GM15510 (cell line): ENCODE data around the gene P4HA3.

Experiments
- POLR2A ChIP-seq: IDR thresholded peaks from 3 replicates; pipeline ENCODE4 v1.6.1; 2011; ENCODE audit warnings: borderline replicate concordance; ENCODE audit not compliant: insufficient read length; ENCODE audit errors: extremely low read depth

The P4HA3 gene

DNA sequence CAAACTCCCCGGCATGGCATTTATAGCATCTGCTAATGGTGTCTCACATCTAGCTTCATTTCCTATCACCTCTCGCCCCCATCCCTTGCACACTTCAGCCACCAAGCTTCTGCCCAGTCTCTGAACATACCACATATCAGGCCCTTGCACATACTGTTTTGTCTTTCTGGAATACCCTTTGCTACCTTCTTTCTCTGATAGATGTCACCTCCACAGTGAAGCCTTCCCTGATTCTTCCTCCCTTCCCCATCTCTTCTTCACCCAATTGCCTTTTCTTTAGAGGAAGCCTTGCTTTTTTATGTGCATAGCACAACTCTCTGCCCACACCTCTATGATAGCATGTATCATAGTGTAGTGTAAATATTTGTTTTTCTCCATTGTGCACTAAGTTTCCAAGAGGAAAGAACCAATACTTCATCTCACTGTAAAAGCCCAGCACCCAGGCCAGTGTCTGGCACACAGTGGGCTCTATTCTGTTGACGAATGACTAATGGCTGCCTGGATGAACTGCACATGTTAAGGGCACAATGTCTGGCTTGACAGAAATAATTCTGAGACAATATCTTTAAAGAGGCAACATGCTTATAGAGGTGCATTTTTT, 27.8 kb downstream of the P4HA3 start:
- TF ChIP-seq POLR2A = no peak

DNA sequence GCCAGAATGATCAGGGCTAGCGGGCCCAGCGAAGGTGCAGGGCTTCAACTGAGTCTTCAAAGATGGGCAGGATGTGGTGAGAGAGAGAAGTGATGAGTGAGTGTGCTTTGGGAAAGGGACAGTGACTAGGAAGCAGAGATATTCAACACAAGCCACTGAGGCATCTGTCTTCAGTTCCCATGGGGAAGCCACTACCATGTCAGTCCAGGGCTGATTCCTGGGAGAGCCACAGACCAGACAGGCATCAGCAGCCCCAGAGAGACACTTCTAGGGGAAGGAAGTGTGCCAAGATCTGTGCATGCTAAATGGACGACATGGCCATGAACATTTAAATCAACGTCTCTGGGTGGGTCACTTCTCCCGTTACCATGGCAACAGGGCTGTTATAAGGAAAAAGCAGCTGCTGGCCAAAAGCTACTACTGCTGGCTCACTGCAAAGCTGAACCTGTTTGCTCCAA, 28.5 kb downstream of the P4HA3 start:
- TF ChIP-seq POLR2A = no peak

DNA sequence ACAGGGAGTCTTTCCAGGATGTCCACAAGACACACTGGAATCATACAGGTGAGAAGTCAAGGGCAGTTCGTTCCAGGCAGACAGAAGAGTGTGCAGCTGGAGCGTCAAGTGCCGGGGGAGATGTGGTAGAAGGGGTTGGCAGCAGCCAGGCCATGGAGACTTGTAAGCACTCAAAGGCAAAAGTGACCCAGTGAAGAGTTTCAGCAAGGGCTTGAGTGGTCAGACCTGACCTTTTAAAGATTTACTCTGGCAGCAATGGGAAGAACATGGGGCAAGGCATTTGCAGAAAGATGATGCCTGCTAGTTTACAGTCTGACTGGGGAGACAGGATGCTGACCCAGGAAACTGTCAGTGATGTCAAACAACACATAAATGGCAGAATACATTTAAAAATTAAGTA, 29.0 kb downstream of the P4HA3 start:
- TF ChIP-seq POLR2A = no peak

DNA sequence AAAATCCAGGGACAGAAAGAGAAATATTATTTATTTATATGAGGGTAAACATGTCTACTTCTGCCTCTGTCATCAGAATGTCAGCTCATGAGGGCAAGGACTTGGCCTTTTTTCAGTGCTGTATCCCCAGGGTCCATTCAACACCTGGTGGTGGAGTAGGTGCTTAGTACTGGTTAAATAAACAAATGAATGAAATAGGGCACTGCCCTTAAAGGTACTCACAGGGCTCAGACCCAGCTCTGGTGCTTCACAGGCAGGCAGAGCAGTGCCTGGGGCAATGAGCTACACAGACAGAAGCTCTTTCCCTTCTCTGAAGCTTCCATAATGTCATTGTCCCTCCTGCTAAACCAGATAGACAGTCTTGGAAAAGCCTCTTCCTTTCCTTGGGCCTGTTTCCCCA, 30.9 kb downstream of the P4HA3 start:
- no peak for TF ChIP-seq POLR2A

DNA sequence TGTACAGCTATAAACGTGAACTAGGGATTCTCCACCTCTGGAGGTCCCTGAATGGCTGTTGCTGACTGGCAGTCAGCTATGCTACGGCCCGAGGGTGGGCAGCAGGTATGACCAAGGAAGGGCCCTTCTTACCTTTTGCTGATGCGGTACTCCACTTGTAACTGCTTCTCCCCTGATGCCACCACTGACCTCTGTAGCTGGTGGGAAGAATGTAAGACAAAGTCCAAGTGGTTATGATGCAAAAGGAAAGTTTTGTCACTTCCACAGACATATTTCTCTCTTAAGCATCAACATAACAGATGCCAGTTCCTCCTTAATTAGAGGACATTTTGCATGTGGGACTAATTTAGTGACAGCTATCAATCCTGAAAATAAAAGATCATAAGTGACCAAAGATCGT, 32.2 kb downstream of the P4HA3 start:
- no peak for TF ChIP-seq POLR2A

DNA sequence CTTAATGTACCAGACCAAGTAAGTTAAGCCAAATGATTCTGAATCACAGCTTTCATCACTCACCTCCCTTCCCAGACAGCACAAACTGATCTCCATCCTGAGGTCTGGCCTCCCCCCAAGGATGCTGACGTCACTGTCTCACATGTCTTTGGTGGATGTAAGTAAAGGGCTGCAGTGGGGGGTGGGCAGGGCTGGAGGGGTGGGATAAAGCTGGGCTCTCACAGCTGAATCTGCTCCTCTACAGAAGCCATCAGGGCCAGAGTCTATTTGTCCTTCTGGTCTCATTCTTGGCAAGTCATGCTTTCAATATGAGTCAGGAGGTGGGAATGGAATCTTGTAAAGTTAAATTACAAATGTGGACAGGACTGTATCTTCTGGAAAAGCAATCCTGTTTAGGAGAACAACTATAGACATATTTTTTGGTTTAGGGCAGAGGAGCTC, 32.7 kb downstream of the P4HA3 start:
- no peak for TF ChIP-seq POLR2A

DNA sequence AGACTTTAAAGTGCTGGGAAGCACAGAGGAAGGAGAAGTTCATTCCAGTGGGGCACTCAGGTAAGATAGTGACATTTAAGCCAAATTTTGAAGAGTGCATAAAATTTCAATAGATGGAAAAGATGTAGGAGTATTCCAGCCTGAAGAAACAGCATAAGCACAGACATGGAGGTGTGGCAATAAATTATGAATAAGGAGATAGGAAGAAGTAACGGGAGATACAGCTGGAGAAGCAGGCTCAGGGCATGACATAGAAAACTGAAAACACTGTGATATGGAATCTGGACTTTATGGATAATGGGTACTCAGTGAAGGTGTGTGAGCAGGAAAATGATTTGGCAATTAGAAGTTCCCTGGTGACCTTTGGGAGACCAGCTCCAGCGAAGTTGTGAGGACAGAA, 33.3 kb downstream of the P4HA3 start:
- TF ChIP-seq POLR2A = no peak

DNA sequence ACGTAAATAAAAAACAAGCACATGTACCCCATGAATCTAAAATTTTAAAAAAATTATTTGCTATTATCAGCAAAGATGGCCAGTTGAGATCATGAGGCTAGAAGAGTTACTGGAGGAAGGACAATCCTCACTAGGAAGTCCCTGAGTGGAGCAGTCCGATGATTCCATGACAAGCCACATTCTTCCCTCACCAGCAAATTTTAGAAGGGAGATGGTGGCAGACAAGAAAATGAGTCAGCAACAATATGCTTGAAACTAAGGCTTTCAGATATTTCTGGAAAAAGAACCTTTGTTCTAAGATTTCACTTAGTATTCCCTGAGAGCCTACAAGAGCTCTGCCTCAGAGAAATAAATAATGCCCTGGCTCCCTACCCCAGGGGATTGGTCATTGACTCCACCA, 34.9 kb downstream of the P4HA3 start:
- TF ChIP-seq POLR2A = no peak

DNA sequence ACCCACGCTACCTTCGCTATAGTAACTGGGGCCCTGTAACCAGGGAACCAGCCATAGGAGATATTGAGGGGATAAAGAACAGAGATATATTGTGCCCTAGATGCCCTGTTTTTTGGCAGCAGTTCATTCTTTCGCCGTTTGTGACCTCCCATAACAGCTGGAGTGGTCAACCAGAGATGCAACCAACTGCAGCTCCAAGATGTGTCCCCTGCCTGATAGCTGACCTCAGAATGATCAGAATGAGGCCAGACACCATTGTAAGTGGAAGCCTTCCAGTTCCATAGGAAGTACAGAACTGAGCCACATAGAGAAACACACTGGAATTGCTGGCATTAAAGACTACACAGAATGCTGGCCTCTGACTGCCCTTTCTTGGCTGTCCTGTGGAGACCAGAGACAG, 39.2 kb downstream of the P4HA3 start:
- TF ChIP-seq POLR2A = no peak

DNA sequence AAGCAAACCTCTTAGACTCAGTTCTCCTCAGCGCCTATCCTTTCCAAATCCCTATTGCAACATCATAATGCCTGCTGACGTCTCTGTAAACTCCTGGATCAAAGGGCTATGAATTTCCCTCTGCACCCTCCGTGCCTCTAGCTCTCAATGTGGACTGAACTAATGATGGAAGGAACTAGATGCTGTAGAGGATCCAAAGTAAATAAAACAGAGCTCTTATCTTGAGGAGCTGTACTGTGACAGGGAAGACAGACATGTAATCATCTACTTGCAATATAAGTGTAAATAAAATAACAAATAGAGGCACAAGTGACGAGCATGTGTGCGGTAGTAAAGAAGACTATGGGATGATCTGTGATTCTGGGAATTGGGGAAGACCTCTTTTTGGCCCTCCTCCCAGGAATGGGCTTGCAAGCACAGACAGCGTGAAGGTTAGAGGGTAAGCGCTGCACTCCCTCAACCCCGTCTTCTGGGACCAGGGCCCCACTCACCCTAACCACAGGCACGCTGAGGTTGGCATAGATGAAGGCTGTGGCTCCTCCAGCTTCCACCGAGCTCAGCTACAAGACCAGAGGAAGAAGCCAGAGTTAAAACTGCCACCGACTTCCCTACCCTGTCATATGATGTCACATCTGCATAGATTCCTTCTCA, 42.2 kb downstream of the P4HA3 start:
- no peak for TF ChIP-seq POLR2A

DNA sequence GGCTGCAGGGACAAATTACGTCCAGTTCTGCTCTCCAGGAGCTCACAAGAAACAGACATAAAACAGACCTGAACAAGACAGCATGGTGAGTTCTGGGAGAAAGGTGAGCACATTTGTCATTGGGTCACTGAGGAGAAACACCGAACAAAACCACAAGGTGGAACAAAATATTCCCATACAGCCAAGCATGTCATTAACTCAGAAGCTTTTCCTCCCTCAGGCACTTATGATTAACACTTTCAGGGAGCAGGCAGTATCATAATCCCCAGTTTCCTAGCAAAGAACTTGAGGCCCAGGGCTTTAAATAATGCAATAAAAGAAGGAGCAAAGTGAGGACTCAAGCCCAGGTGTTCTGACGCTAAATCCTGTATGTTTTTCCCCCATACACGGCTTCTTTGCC, 43.0 kb downstream of the P4HA3 start:
- no peak for TF ChIP-seq POLR2A

DNA sequence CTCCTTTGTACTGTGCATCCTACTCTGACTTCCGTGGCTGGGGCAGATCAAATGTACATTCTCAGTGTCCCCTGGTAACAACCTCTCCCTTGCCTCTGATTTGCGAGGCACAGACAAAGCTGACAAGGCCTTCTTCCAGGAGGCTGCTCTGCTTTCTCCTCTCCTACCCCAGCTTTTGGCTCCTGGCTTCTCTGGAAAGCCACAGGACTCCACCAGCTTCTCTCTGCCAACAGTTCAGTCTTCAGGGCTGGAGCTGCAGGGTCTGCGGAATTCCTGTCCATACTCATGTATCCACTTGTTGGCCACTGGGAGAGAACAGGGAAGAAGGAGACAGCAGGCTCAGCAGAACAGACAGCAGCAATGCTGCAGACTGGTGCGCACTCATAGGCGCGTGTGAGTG, 44.4 kb downstream of the P4HA3 start:
- TF ChIP-seq POLR2A = no peak

DNA sequence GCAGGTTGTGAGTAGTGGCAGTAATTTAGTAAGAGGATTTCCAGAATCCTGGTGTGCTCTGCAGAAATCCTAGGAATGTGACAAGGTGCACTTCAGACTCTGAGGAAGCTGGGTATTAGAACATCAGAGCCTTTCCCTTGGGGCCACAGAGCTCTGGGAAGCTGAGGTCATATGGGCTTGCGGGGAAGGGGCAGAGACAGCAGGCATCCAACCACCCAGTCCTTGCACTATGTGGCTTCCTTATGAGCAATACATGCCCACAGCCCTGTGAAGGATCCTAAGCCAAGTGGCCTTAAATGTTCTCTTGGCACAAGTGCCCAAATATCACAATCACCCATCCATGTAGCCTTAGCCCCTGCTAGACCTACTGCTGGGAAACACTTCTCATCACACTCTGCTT, 46.2 kb downstream of the P4HA3 start:
- no peak for TF ChIP-seq POLR2A

DNA sequence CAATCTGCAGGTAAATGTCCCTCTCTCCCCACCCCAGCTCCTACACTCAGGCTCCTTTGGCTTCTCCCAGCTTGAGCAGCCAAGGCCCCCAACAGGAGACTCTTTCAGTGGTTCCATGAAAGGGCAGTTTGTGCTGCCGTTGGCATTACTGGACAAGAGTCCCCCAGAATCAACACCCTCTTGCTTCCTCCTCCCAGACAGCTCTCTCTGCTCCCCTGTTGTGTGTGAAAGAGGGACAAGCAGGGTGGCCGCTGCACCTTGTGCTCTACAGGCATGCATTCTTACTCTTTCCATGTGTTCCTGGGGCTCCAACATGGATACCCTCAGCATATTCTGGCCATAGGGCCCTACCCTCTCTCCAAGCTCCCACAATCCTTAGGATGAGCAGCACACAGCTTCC, 48.7 kb downstream of the P4HA3 start:
- TF ChIP-seq POLR2A = no peak

DNA sequence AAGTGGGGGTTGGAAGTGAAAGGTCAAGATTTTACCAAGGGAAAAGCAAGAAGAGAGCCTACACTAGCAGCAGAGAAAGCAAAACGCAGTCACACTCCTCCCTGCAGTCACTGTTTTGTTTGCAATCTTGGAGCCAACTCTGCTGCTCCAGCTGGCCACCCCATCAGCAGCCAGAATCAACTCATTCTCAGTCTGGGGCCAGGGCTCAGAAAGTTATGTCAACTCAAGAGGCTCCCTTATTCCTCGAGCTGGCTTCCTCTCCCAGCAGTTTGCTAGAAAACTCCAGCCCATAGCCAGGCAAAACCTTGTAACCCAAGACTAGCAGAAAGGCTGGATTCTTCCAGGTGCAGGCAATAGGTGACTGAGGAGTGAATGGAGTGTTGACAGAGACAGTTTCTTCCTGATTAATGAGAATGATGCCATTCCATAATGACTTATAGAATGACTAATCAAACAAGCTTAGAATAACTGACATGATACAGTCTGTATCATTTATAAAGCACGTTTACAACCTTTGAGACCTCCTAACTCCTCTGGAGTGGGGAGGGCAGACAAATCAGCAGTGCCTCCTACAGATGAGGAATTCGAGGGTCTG, 53.4 kb downstream of the P4HA3 start:
- TF ChIP-seq POLR2A = no peak
